Measurements from ENCODE around the gene SNRPB.

The SNRPB gene

GRCh38 chr20:2519115-2519809, 48.7 kb upstream of the SNRPB start:
- Histone ChIP-seq H3K4me1 (ENCODE audit: control insufficient read depth, insufficient read depth, low read length) (no peaks in the 10 kb centered on the region), H3K36me3 (ENCODE audit: control insufficient read depth in 2 of 2, insufficient read depth in 1 of 2, low read length in 2 of 2) (no peaks in the 10 kb centered on the region), H3K9me3 (ENCODE audit: control insufficient read depth, insufficient read depth, low read depth, low read length) (no peaks in the 10 kb centered on the region), H3K4me3 (ENCODE audit: low read depth, low read length) (no peak overlapping the region), H3K27ac (ENCODE audit: extremely low read depth, low read depth, low read length) (no peak overlapping the region)
- TF ChIP-seq ZBTB26 (tag by site-specific recombination; optimal IDR thresholded peaks at IDR 0.05) (no peak), ZNF600 (tag by site-specific recombination; IDR thresholded peaks at IDR 0.05) (no peak), ZNF514 (tag by site-specific recombination; IDR thresholded peaks at IDR 0.05) (no peak), PATZ1 (tag by site-specific recombination; IDR thresholded peaks at IDR 0.05) (no peak), HIC1 (tag by site-specific recombination; IDR thresholded peaks at IDR 0.05) (no peak), ZNF530 (tag by site-specific recombination; IDR thresholded peaks at IDR 0.05; ENCODE audit: low read depth) (no peak), ZNF629 (tag by site-specific recombination; IDR thresholded peaks at IDR 0.05) (no peak), ZNF658 (tag by site-specific recombination; IDR thresholded peaks at IDR 0.05) (no peak), ZNF768 (tag by site-specific recombination; IDR thresholded peaks at IDR 0.05) (no peak), ZNF292 (tag by site-specific recombination; IDR thresholded peaks at IDR 0.05; ENCODE audit: borderline replicate concordance, low read depth) (no peak), ZNF626 (tag by site-specific recombination; IDR thresholded peaks at IDR 0.05) (no peak), ZNF366 (tag by site-specific recombination; conservative IDR thresholded peaks at IDR 0.05) (no peak), ZBTB17 (tag by site-specific recombination; IDR thresholded peaks at IDR 0.05) (no peak), GFI1B (tag by site-specific recombination; IDR thresholded peaks at IDR 0.05) (no peak), GLIS1 (tag by site-specific recombination; IDR thresholded peaks at IDR 0.05) (no peak), ZNF701 (tag by site-specific recombination; IDR thresholded peaks at IDR 0.05) (no peak), ZNF549 (tag by site-specific recombination; IDR thresholded peaks at IDR 0.05) (no peak), ZNF416 (tag by site-specific recombination; IDR thresholded peaks at IDR 0.05) (no peak)
- ChIA-PET CTCF (interaction anchor here (0.7 to 7.7 kb wide), 5 partner anchors 20 to 218 kb away, joined by 3 to 166 read pairs (median 5); partner anchors contain the start of gene NOP56), POLR2A (interaction anchor here (0.6 to 1.2 kb wide), 2 partner anchors 80 to 133 kb away, joined by 6 to 7 read pairs; partner anchors contain the start of gene NOP56)

- Histone ChIP-seq H3K9me3 (ENCODE audit: control insufficient read depth, insufficient read depth, low read depth, low read length) (no peaks in the 10 kb centered on the region), H3K4me3 (ENCODE audit: low read depth, low read length) (no peak overlapping the region), H3K4me1 (ENCODE audit: control insufficient read depth, insufficient read depth, low read length) (no peaks in the 10 kb centered on the region), H3K36me3 (ENCODE audit: control insufficient read depth in 2 of 2, insufficient read depth in 1 of 2, low read length in 2 of 2) (no peaks in the 10 kb centered on the region), H3K27ac (ENCODE audit: extremely low read depth, low read depth, low read length) (no peak overlapping the region)
- CTCF ChIA-PET, result interaction anchor here (0.7 to 7.7 kb wide), 3 partner anchors 129 to 1197 kb away, joined by 3 to 166 read pairs (median 4); partner anchors contain the start of gene NOP56
- POLR2A ChIA-PET, result no interaction called here
- TF ChIP-seq SP7 (tag by site-specific recombination; IDR thresholded peaks at IDR 0.05) (no peak), EGR2 (tag by site-specific recombination; IDR thresholded peaks at IDR 0.05; ENCODE audit: low read depth) (peak; percentile 99), ZNF48 (tag by site-specific recombination; IDR thresholded peaks at IDR 0.05) (no peak), ZSCAN16 (tag by site-specific recombination; IDR thresholded peaks at IDR 0.05) (no peak), ZSCAN23 (tag by site-specific recombination; IDR thresholded peaks at IDR 0.05) (no peak), ZNF112 (tag by site-specific recombination; IDR thresholded peaks at IDR 0.05) (no peak), ZNF785 (tag by site-specific recombination; IDR thresholded peaks at IDR 0.05) (no peak), PRDM4 (tag by site-specific recombination; IDR thresholded peaks at IDR 0.05) (no peak), ZNF596 (tag by site-specific recombination; IDR thresholded peaks at IDR 0.05) (no peak), ZIC2 (tag by site-specific recombination; IDR thresholded peaks at IDR 0.05) (no peak)
Measured at GRCh38 chr20:2518558-2518957, 48.0 kb upstream of the SNRPB start.

All from HEK293 (cell line).